ENCODE measurements around the gene KIAA1217. TPM values are rescaled to one million over a fixed set of nuclear protein-coding genes. Genes with fewer than 3 reads are reported as not detected.

Gene KIAA1217
- total RNA-seq, 2 experiments from 2014 or later = 0.31 to 1.1 TPM

GRCh38 chr10:24213266-24213665 lies 4.3 kb downstream of the KIAA1217 start:
- ChIA-PET CTCF (no interaction called here), POLR2A (no interaction called here)
- peaks cover 36% of the 10 kb centered on the region for H3K27me3 Mint-ChIP-seq
- H3K27ac Mint-ChIP-seq = no peak overlapping the region
- no peak overlapping the region for H3K4me3 Mint-ChIP-seq
- H3K36me3 Mint-ChIP-seq = no peaks in the 10 kb centered on the region
- no peaks in the 10 kb centered on the region for H3K9me3 Mint-ChIP-seq
- peaks cover 22% of the 10 kb centered on the region for H3K4me1 Mint-ChIP-seq (ENCODE audit: low read depth)
- DNase-seq = no peak
- intact Hi-C loops (cut with micrococcal nuclease) = no loop called here

- ChIA-PET POLR2A (no interaction called here), CTCF (no interaction called here)
These were observed 4.9 kb downstream of the KIAA1217 start for GRCh38 chr10:24213881-24214280.

GRCh38 chr10:24214762-24215161 lies 5.8 kb downstream of the KIAA1217 start:
- no peak overlapping the region for H3K27ac Mint-ChIP-seq
- H3K4me3 Mint-ChIP-seq = no peak overlapping the region
- ChIA-PET POLR2A (no interaction called here), CTCF (no interaction called here)
- intact Hi-C loops (cut with micrococcal nuclease) = no loop called here
- peaks cover 26% of the 10 kb centered on the region for H3K27me3 Mint-ChIP-seq
- H3K4me1 Mint-ChIP-seq (ENCODE audit: low read depth) = peaks cover 9% of the 10 kb centered on the region
- H3K36me3 Mint-ChIP-seq = no peaks in the 10 kb centered on the region
- no peak for DNase-seq
- no peaks in the 10 kb centered on the region for H3K9me3 Mint-ChIP-seq

More at GRCh38 chr10:24213881-24214280, 4.9 kb downstream of the KIAA1217 start:
- intact Hi-C loops (cut with micrococcal nuclease) = no loop called here
- H3K9me3 Mint-ChIP-seq = no peaks in the 10 kb centered on the region
- peaks cover 32% of the 10 kb centered on the region for H3K27me3 Mint-ChIP-seq
- no peak overlapping the region for H3K27ac Mint-ChIP-seq
- no peaks in the 10 kb centered on the region for H3K36me3 Mint-ChIP-seq
- DNase-seq = no peak
- H3K4me3 Mint-ChIP-seq = no peak overlapping the region
- peaks cover 17% of the 10 kb centered on the region for H3K4me1 Mint-ChIP-seq (ENCODE audit: low read depth)

GRCh38 chr10:24215196-24215595 lies 6.3 kb downstream of the KIAA1217 start:
- ChIA-PET POLR2A (no interaction called here), CTCF (interaction anchor here (0.6 kb wide), 1 partner anchor 55 kb away, joined by 3 read pairs; no protein-coding TSS in a partner anchor)
- Mint-ChIP-seq H3K27me3 (peaks cover 24% of the 10 kb centered on the region), H3K36me3 (no peaks in the 10 kb centered on the region), H3K4me3 (no peak overlapping the region), H3K27ac (no peak overlapping the region), H3K9me3 (no peaks in the 10 kb centered on the region), H3K4me1 (ENCODE audit: low read depth) (peaks cover 4% of the 10 kb centered on the region)
- intact Hi-C loops (cut with micrococcal nuclease) = no loop called here
- DNase-seq = no peak

- CTCF ChIA-PET = interaction anchor here (0.6 kb wide), 1 partner anchor 55 kb away, joined by 3 read pairs; no protein-coding TSS in a partner anchor
- peaks cover under 1% of the 10 kb centered on the region for H3K4me1 Mint-ChIP-seq (ENCODE audit: low read depth)
- H3K36me3 Mint-ChIP-seq = no peaks in the 10 kb centered on the region
- no peak overlapping the region for H3K27ac Mint-ChIP-seq
- intact Hi-C loops (cut with micrococcal nuclease) = no loop called here
- H3K27me3 Mint-ChIP-seq = peaks cover 21% of the 10 kb centered on the region
- POLR2A ChIA-PET = no interaction called here
- no peaks in the 10 kb centered on the region for H3K9me3 Mint-ChIP-seq
- DNase-seq = no peak
- no peak overlapping the region for H3K4me3 Mint-ChIP-seq
These were observed 6.7 kb downstream of the KIAA1217 start for GRCh38 chr10:24215603-24216002.

GRCh38 chr10:24219963-24220362 lies 11.0 kb downstream of the KIAA1217 start:
- CTCF ChIA-PET = no interaction called here
- no peak overlapping the region for H3K4me3 Mint-ChIP-seq
- no peaks in the 10 kb centered on the region for H3K4me1 Mint-ChIP-seq (ENCODE audit: low read depth)
- no peaks in the 10 kb centered on the region for H3K36me3 Mint-ChIP-seq
- DNase-seq = no peak
- H3K9me3 Mint-ChIP-seq = no peaks in the 10 kb centered on the region
- no peak overlapping the region for H3K27ac Mint-ChIP-seq
- intact Hi-C loops (cut with micrococcal nuclease) = no loop called here
- POLR2A ChIA-PET = no interaction called here
- H3K27me3 Mint-ChIP-seq = peaks cover 7% of the 10 kb centered on the region

GRCh38 chr10:24223341-24223740 lies 14.4 kb downstream of the KIAA1217 start:
- Mint-ChIP-seq H3K4me3 (no peak overlapping the region), H3K4me1 (ENCODE audit: low read depth) (no peaks in the 10 kb centered on the region), H3K36me3 (no peaks in the 10 kb centered on the region), H3K27ac (no peak overlapping the region), H3K9me3 (no peaks in the 10 kb centered on the region), H3K27me3 (peaks cover 2% of the 10 kb centered on the region)
- intact Hi-C loops (cut with micrococcal nuclease) = no loop called here
- no peak for DNase-seq
- ChIA-PET POLR2A (no interaction called here), CTCF (no interaction called here)

GRCh38 chr10:24223953-24224352 lies 15.0 kb downstream of the KIAA1217 start:
- H3K27me3 Mint-ChIP-seq = peaks cover 2% of the 10 kb centered on the region
- no peak for DNase-seq
- CTCF ChIA-PET = interaction anchor here (0.7 kb wide), 1 partner anchor 29 kb away, joined by 3 read pairs; no protein-coding TSS in a partner anchor

GRCh38 chr10:24228642-24229041 lies 19.7 kb downstream of the KIAA1217 start:
- DNase-seq = no peak
- ChIA-PET POLR2A (no interaction called here), CTCF (interaction anchor here (0.6 to 1.3 kb wide), 2 partner anchors 307 to 328 kb away, joined by 3 to 4 read pairs; no protein-coding TSS in a partner anchor)
- no peak overlapping the region for H3K4me3 Mint-ChIP-seq
- no peaks in the 10 kb centered on the region for H3K4me1 Mint-ChIP-seq (ENCODE audit: low read depth)
- no peaks in the 10 kb centered on the region for H3K36me3 Mint-ChIP-seq
- no peak overlapping the region for H3K27ac Mint-ChIP-seq
- H3K27me3 Mint-ChIP-seq = peaks cover 4% of the 10 kb centered on the region
- intact Hi-C loops (cut with micrococcal nuclease) = no loop called here
- H3K9me3 Mint-ChIP-seq = no peaks in the 10 kb centered on the region

More at GRCh38 chr10:24223953-24224352, 15.0 kb downstream of the KIAA1217 start:
- Mint-ChIP-seq H3K36me3 (no peaks in the 10 kb centered on the region), H3K4me3 (no peak overlapping the region), H3K9me3 (no peaks in the 10 kb centered on the region), H3K4me1 (ENCODE audit: low read depth) (no peaks in the 10 kb centered on the region), H3K27ac (no peak overlapping the region)
- intact Hi-C loops (cut with micrococcal nuclease) = no loop called here
- POLR2A ChIA-PET = no interaction called here

- ChIA-PET POLR2A (no interaction called here), CTCF (no interaction called here)
- Mint-ChIP-seq H3K27ac (no peak overlapping the region), H3K4me1 (ENCODE audit: low read depth) (no peaks in the 10 kb centered on the region), H3K36me3 (no peaks in the 10 kb centered on the region), H3K4me3 (no peak overlapping the region), H3K9me3 (no peaks in the 10 kb centered on the region), H3K27me3 (peaks cover 4% of the 10 kb centered on the region)
- intact Hi-C loops (cut with micrococcal nuclease) = no loop called here
- no peak for DNase-seq
These were observed 21.0 kb downstream of the KIAA1217 start for GRCh38 chr10:24229909-24230308.

GRCh38 chr10:24231200-24231599 lies 22.3 kb downstream of the KIAA1217 start:
- Mint-ChIP-seq H3K4me1 (ENCODE audit: low read depth) (no peaks in the 10 kb centered on the region), H3K4me3 (no peak overlapping the region), H3K27me3 (peaks cover 2% of the 10 kb centered on the region), H3K36me3 (no peaks in the 10 kb centered on the region), H3K9me3 (no peaks in the 10 kb centered on the region), H3K27ac (no peak overlapping the region)
- intact Hi-C loops (cut with micrococcal nuclease) = no loop called here
- ChIA-PET POLR2A (no interaction called here), CTCF (no interaction called here)
- DNase-seq = no peak

GRCh38 chr10:24234784-24235183 lies 25.8 kb downstream of the KIAA1217 start:
- H3K27ac Mint-ChIP-seq = no peak overlapping the region
- no peak overlapping the region for H3K4me3 Mint-ChIP-seq
- no peaks in the 10 kb centered on the region for H3K4me1 Mint-ChIP-seq (ENCODE audit: low read depth)
- no peaks in the 10 kb centered on the region for H3K9me3 Mint-ChIP-seq
- peaks cover 12% of the 10 kb centered on the region for H3K27me3 Mint-ChIP-seq
- ChIA-PET CTCF (no interaction called here), POLR2A (no interaction called here)
- no peaks in the 10 kb centered on the region for H3K36me3 Mint-ChIP-seq
- DNase-seq = no peak
- intact Hi-C loops (cut with micrococcal nuclease) = no loop called here

- intact Hi-C loops (cut with micrococcal nuclease) = no loop called here
- H3K4me1 Mint-ChIP-seq (ENCODE audit: low read depth) = no peaks in the 10 kb centered on the region
- H3K36me3 Mint-ChIP-seq = no peaks in the 10 kb centered on the region
- no peak overlapping the region for H3K4me3 Mint-ChIP-seq
- peaks cover 15% of the 10 kb centered on the region for H3K27me3 Mint-ChIP-seq
- no peak overlapping the region for H3K27ac Mint-ChIP-seq
- no peak for DNase-seq
- H3K9me3 Mint-ChIP-seq = no peaks in the 10 kb centered on the region
- ChIA-PET CTCF (no interaction called here), POLR2A (no interaction called here)
These were observed 26.5 kb downstream of the KIAA1217 start for GRCh38 chr10:24235471-24235870.

Measured in activated CD4-positive, alpha-beta memory T cell treated with anti-CD3 and anti-CD28 coated beads for 36 hours (primary cell).